ENCODE data around the gene GOLGA6L7.

- TF ChIP-seq EP300 (IDR thresholded peaks at IDR 0.05; ENCODE audit: borderline replicate concordance) (no peak), CEBPB (IDR thresholded peaks at IDR 0.05) (no peak), NFIC (IDR thresholded peaks at IDR 0.05) (no peak), FOXM1 (IDR thresholded peaks at IDR 0.05; ENCODE audit: borderline replicate concordance, low read depth) (no peak)
Observed at GRCh38 chr15:28884151-28884940, 35.9 kb upstream of the GOLGA6L7 start.
